Tibial artery (tissue), 4 donors: Measurements from ENCODE around the gene INTS14.
"Not testable (repeated sequence)": the region's sequence is repeated elsewhere in the genome, so short reads cannot be mapped to it uniquely, and the experiment has no call there.

ENCODE experiments used
- DNase-seq, 2 donors: peaks; one replicate each; pipeline ENCODE4 v3.0.0-alpha.2; 2019
- H3K27ac ChIP-seq, 2 donors: fragments of 200-600 bp; sonication (generic) in 1 of 2; 1 replicate in 1 of 2; 2 replicates in 1 of 2; pipeline ENCODE4 v1.5.1; 2018 to 2019; ENCODE audit warnings: mild to moderate bottlenecking in 1 of 2
- H3K27me3 ChIP-seq, 2 donors: fragments of 200-600 bp; sonication (generic) in 1 of 2; one replicate each; pipeline versions ENCODE4 v1.5.1 to v1.6.0; 2016 to 2019
- H3K36me3 ChIP-seq, 3 donors: fragments of 200-600 bp; sonication (generic) in 2 of 3; one replicate each; pipeline ENCODE4 v1.5.1; 2016 to 2019; ENCODE audit warnings: mild to moderate bottlenecking in 2 of 3
- H3K4me1 ChIP-seq, 4 donors: fragments of 200-600 bp; sonication (generic) in 2 of 4; 1 replicate in 3 of 4; 2 replicates in 1 of 4; pipeline ENCODE4 v1.5.1; 2016 to 2019
- H3K4me3 ChIP-seq, 2 donors: fragments of 200-600 bp; sonication (generic) in 1 of 2; 1 replicate in 1 of 2; 2 replicates in 1 of 2; pipeline ENCODE4 v1.5.1; 2018 to 2019; ENCODE audit warnings: mild to moderate bottlenecking in 2 of 2
- H3K9me3 ChIP-seq, 3 donors: fragments of 200-600 bp; sonication (generic) in 1 of 3; one replicate each; pipeline ENCODE4 v1.5.1; 2016 to 2019
- intact Hi-C: fragments of 100-400 bp; cut with DNase I; formaldehyde crosslinking; loops from one replicate; pipeline ENCODE4 v1.15.0; 2023; ENCODE audit warnings: low total_unique reads
- TF ChIP-seq, protein P1 (sequence below), 2 experiments: fragments of 200-600 bp in 1 of 2; fragments of 450-650 bp in 1 of 2; IDR thresholded peaks; one replicate each; pipeline ENCODE4 v1.5.1; 2017 to 2019; ENCODE audit warnings: antibody characterized with exemption in 2 of 2, mild to moderate bottlenecking in 1 of 2, moderate library complexity in 1 of 2

The INTS14 gene

GRCh38 chr15:65619626-65620290 lies 8.8 kb upstream of the INTS14 start:
- intact Hi-C loops = no loop called here

DNA sequence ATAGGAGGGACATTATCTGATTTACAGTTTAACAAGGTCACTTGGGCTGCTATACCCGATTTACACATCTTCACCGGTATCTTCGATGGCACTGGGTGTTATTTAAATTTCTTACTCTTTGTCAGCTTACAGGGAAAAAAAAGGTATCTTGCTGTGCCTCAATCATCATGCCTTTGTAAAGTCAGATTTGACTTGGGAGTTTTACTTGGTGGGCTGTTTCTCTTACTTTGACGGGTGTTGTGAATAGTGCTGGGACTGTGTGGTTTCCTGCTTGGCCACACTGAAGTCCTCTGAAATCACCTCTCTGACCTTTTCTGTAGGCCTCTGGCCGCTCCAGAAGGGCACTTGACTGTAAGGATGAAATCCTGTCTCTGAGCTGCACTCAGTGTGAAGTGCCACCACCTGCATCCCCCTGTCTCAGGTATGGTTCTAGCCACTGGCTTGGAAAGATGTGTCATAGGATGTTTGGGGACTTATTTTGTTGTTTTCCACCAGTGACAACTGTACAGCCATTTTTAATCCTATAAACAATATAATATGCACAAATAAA lies 7.7 kb upstream of the INTS14 start:
- TF ChIP-seq, protein P1, sequence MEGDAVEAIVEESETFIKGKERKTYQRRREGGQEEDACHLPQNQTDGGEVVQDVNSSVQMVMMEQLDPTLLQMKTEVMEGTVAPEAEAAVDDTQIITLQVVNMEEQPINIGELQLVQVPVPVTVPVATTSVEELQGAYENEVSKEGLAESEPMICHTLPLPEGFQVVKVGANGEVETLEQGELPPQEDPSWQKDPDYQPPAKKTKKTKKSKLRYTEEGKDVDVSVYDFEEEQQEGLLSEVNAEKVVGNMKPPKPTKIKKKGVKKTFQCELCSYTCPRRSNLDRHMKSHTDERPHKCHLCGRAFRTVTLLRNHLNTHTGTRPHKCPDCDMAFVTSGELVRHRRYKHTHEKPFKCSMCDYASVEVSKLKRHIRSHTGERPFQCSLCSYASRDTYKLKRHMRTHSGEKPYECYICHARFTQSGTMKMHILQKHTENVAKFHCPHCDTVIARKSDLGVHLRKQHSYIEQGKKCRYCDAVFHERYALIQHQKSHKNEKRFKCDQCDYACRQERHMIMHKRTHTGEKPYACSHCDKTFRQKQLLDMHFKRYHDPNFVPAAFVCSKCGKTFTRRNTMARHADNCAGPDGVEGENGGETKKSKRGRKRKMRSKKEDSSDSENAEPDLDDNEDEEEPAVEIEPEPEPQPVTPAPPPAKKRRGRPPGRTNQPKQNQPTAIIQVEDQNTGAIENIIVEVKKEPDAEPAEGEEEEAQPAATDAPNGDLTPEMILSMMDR (IDR thresholded peaks at IDR 0.05) = no peak
- H3K36me3 ChIP-seq = peaks cover 0 to 8% (median 0%) of the 10 kb centered on the region in 3 donors
- no peak overlapping the region for H3K27ac ChIP-seq
- no peak for DNase-seq
- H3K4me3 ChIP-seq = no peak overlapping the region
- H3K27me3 ChIP-seq = no peaks in the 10 kb centered on the region
- H3K4me1 ChIP-seq = no peaks in the 10 kb centered on the region
- intact Hi-C loops = no loop called here
- no peaks in the 10 kb centered on the region for H3K9me3 ChIP-seq

More at GRCh38 chr15:65619626-65620290, 8.8 kb upstream of the INTS14 start:
- H3K4me1 ChIP-seq = no peaks in the 10 kb centered on the region
- H3K27me3 ChIP-seq = no peaks in the 10 kb centered on the region
- H3K36me3 ChIP-seq = peaks cover 6 to 16% (median 9%) of the 10 kb centered on the region in 3 donors
- DNase-seq = no peak
- TF ChIP-seq, protein P1 (IDR thresholded peaks at IDR 0.05) = no peak
- H3K9me3 ChIP-seq = no peaks in the 10 kb centered on the region
- no peak overlapping the region for H3K27ac ChIP-seq
- no peak overlapping the region for H3K4me3 ChIP-seq

DNA sequence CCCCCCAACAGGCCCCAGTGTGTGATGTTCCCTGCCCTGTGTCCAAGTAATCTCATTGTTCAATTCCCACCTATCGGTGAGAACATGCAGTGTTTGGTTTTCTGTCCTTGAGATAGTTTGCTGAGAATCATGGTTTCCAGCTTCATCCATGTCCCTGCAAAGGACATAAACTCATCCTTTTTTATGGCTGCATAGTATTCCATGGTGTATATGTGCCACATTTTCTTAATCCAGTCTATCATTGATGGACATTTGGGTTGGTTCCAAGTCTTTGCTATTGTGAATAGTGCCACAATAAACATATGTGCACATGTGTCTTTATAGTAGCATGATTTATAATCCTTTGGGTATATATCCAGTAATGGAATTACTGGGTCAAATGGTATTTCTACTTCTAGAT lies 5.0 kb upstream of the INTS14 start:
- not testable (repeated sequence) for H3K4me3 ChIP-seq

DNA sequence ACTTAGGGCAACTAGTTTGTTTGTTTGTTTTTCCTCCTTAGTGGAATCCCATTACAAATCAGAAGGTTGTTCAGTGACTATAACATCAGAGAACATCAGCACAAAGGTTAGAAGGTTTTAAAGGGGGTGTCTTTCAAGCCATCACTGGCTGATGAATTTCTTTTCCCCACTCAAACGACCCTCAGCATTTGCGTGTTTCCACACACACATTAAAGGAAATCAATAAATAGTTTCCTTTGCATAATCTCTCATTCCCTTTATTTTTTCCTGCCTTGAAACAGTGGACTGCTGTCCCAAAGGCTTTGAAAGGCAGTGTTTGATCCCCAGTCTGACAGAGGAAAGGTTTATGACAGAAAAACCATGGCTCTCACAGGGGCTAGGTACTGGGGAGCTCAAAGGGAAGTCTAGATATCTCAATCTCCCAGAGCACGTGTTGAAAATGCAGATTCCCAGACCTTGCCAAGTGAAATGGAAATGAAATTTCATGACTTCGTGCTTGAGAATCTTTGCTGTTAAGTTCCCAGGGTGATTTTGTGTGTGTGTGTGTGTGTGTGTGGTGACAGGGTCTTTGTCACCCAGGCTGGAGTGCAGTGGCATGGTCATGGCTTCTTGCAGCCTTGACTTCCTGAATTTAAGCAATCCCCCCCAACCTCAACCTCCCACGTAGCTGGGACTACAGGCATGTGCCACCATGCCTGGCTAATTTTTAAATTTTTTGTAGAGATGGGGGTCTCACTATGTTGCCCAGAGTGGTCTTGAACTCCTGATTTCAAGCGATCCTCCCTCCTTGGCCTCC lies 2.2 kb upstream of the INTS14 start:
- peaks cover 0 to 28% (median 20%) of the 10 kb centered on the region in 4 donors for H3K4me1 ChIP-seq
- no peak for DNase-seq
- TF ChIP-seq, protein P1 (IDR thresholded peaks at IDR 0.05) = no peak

More for the DNA sequence above, 5.0 kb upstream of the INTS14 start:
- intact Hi-C loops, H3K27ac ChIP-seq, H3K27me3 ChIP-seq, DNase-seq, H3K9me3 ChIP-seq, H3K36me3 ChIP-seq: not testable (repeated sequence)
- H3K4me1 ChIP-seq = peaks cover 0 to 11% (median 10%) of the 10 kb centered on the region in 4 donors

DNA sequence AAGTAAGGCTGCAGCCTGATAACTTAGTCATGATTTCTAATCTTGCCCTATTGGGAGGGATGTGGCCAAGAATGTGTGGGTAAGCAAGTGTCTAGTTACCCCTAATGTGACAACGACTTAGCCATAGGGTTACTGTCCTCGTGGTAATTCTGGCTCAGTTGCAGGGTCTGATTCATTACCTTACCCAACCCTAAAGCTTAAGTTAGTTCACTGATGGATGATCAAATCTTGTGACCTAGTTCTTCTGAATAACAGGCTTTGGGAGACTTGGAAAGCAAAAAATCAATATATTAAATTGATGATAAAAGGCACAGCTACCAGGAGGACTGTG lies 1.6 kb upstream of the INTS14 start:
- peak overlapping the region in 1 of 2 donors; percentile 91 for H3K27ac ChIP-seq
- intact Hi-C loops = loop anchor here (5.0 kb wide), 1 partner anchor 1450 kb away; the partner anchor contains the start of gene PPIB
- no peaks in the 10 kb centered on the region for H3K27me3 ChIP-seq
- no peaks in the 10 kb centered on the region for H3K9me3 ChIP-seq
- no peak for DNase-seq
- TF ChIP-seq, protein P1 (IDR thresholded peaks at IDR 0.05) = no peak
- no peak overlapping the region for H3K4me3 ChIP-seq
- H3K36me3 ChIP-seq = no peaks in the 10 kb centered on the region
- H3K4me1 ChIP-seq = peaks cover 0 to 28% (median 20%) of the 10 kb centered on the region in 4 donors

More for the DNA sequence above, 2.2 kb upstream of the INTS14 start:
- Histone ChIP-seq H3K36me3 (no peaks in the 10 kb centered on the region), H3K27me3 (no peaks in the 10 kb centered on the region), H3K9me3 (no peaks in the 10 kb centered on the region), H3K4me3 (no peak overlapping the region), H3K27ac (no peak overlapping the region)
- intact Hi-C loops = loop anchor here (5.0 kb wide), 1 partner anchor 1451 kb away; the partner anchor contains the start of gene PPIB
